ENCODE data around the gene RBM8A. TPM values are rescaled to one million over a fixed set of nuclear protein-coding genes. Genes with fewer than 3 reads are reported as not detected.
A peak's percentile ranks its signal among the peaks of the same experiment; 100 is the strongest.

Gene RBM8A
- total and polyA plus RNA-seq, 9 of the 15 experiments (the other 6 are each of a cell fraction or from before 2014, with no cell fraction given), result 215 to 1,035 (median 291) TPM

- CTCF ChIA-PET (ENCODE audit: low intra/inter-chr PET ratio), result no interaction called here
- Histone ChIP-seq H3K4me2 (ENCODE audit: insufficient read depth, low read length) (peak overlapping the region; percentile 86), H3K9me3 (replicated peaks; ENCODE audit: control insufficient read depth, insufficient read depth, low read depth, low read length) (no peaks in the 10 kb centered on the region; the same call in 1 of the 2 replicates), H3K4me3 (peak overlapping the region; percentile 46), H3K79me2 (ENCODE audit: control insufficient read depth, insufficient read depth, low read length) (peaks cover 32% of the 10 kb centered on the region), H2AFZ (ENCODE audit: low read depth, low read length) (peak overlapping the region; percentile 85), H3K36me3 (ENCODE audit: control insufficient read depth, insufficient read depth, low read length) (no peaks in the 10 kb centered on the region), H3K9me1 (ENCODE audit: control insufficient read depth, insufficient read depth, low read length) (no peaks in the 10 kb centered on the region), H3K4me1 (replicated peaks in 1 of 2; ENCODE audit: control insufficient read depth in 2 of 2, insufficient read depth in 2 of 2, low read length in 2 of 2) (peaks cover 32 to 39% of the 10 kb centered on the region in 2 experiments; a peak in 4 of 5 replicates), H3K27me3 (ENCODE audit: control insufficient read depth in 2 of 2, insufficient read depth in 2 of 2, low read length in 2 of 2) (no peaks in the 10 kb centered on the region; a peak in 1 of 5 replicates), H4K20me1 (replicated peaks; ENCODE audit: control insufficient read depth, insufficient read depth, low read length) (no peaks in the 10 kb centered on the region), H3K27ac (ENCODE audit: extremely low read depth, low read depth, low read length) (no peak overlapping the region), H3K9ac (ENCODE audit: insufficient read depth in 1 of 2, low read depth in 2 of 2, low read length in 2 of 2) (peak overlapping the region; percentile 48 to 87; a peak in 3 of 4 replicates)
- ATAC-seq (no peak), FAIRE-seq (no peak), DNase-seq (ENCODE audit: extremely low read depth in 1 of 4, low spot score in 3 of 4) (peak in 2 of 4 experiments; percentile 37 to 42)
- in situ Hi-C loops (cut with MboI), result no loop called here
- POLR2A ChIA-PET, result interaction anchor here (4.0 kb wide), 1 partner anchor 29 kb away, joined by 50 read pairs; no protein-coding TSS in a partner anchor
- WGBS (ENCODE audit: insufficient coverage, low coverage, missing lambda C conversion rate), result 80% methylated on average over 40 of the region's 57 CpGs
- no TSS peak for BruUV-seq (replicated peaks)
- intact Hi-C loops (cut with micrococcal nuclease), result no loop called here
- TF ChIP-seq FOXJ3 (CRISPR knock-in tag; IDR thresholded peaks at IDR 0.05), result no peak
- TF ChIP-seq TRIM25 (IDR thresholded peaks at IDR 0.05; ENCODE audit: borderline replicate concordance), result no peak
- peak; percentile 66 to 67 for TF ChIP-seq NRF1 (conservative IDR thresholded peaks at IDR 0.05 in 1 of 2, IDR thresholded peaks at IDR 0.05 in 1 of 2)
- TF ChIP-seq SP1 (CRISPR knock-in tag; IDR thresholded peaks at IDR 0.05), result no peak
- TF ChIP-seq EGR1 (conservative IDR thresholded peaks at IDR 0.05), result 0 out of 2 replicates have a peak, but pooled peaks have one; percentile 27
- no peak for TF ChIP-seq MYC (IDR thresholded peaks at IDR 0.05; ENCODE audit: low read depth, low read length)
- TF ChIP-seq MYC (CRISPR knock-in tag; IDR thresholded peaks at IDR 0.05; ENCODE audit: borderline replicate concordance, low read depth), result no peak
- TF ChIP-seq ZNF384 (IDR thresholded peaks at IDR 0.05; ENCODE audit: low read depth, low read length), result no peak
- TF ChIP-seq L3MBTL2 (IDR thresholded peaks at IDR 0.05), result peak; percentile 43; the same call in 1 of the 2 replicates
- TF ChIP-seq TAF9B (IDR thresholded peaks at IDR 0.05; ENCODE audit: partially characterized antibody), result no peak
- no peak for TF ChIP-seq ZNF589 (CRISPR knock-in tag; IDR thresholded peaks at IDR 0.05; ENCODE audit: low read depth)
- TF ChIP-seq THRA (IDR thresholded peaks at IDR 0.05), result no peak
- TF ChIP-seq ZNF444 (CRISPR knock-in tag; IDR thresholded peaks at IDR 0.05), result no peak
- TF ChIP-seq, protein P1, sequence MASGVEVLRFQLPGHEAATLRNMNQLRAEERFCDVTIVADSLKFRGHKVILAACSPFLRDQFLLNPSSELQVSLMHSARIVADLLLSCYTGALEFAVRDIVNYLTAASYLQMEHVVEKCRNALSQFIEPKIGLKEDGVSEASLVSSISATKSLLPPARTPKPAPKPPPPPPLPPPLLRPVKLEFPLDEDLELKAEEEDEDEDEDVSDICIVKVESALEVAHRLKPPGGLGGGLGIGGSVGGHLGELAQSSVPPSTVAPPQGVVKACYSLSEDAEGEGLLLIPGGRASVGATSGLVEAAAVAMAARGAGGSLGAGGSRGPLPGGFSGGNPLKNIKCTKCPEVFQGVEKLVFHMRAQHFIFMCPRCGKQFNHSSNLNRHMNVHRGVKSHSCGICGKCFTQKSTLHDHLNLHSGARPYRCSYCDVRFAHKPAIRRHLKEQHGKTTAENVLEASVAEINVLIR (CRISPR knock-in tag; IDR thresholded peaks at IDR 0.05), result no peak
- no peak for TF ChIP-seq MTA1 (IDR thresholded peaks at IDR 0.05; ENCODE audit: borderline replicate concordance)
- TF ChIP-seq ZNF12 (CRISPR knock-in tag; IDR thresholded peaks at IDR 0.05), result no peak
- TF ChIP-seq MEF2D (tag; conservative IDR thresholded peaks at IDR 0.05; ENCODE audit: low read depth), result no peak
Measured at GRCh38 chr1:145961425-145962156, 34.3 kb upstream of the RBM8A start.

Data from K562 (cell line).